NCI-H2227 (cell line): Measurements from ENCODE around the gene KCNK16.
"Not testable (repeated sequence)": the region's sequence is repeated elsewhere in the genome, so short reads cannot be mapped to it uniquely, and the experiment has no call there.

Experiments
- DNase-seq: peaks from one replicate; lab custom pipeline; 2025; ENCODE audit not compliant: unreplicated experiment; lab: John Stamatoyannopoulos, UW

Gene KCNK16

DNA sequence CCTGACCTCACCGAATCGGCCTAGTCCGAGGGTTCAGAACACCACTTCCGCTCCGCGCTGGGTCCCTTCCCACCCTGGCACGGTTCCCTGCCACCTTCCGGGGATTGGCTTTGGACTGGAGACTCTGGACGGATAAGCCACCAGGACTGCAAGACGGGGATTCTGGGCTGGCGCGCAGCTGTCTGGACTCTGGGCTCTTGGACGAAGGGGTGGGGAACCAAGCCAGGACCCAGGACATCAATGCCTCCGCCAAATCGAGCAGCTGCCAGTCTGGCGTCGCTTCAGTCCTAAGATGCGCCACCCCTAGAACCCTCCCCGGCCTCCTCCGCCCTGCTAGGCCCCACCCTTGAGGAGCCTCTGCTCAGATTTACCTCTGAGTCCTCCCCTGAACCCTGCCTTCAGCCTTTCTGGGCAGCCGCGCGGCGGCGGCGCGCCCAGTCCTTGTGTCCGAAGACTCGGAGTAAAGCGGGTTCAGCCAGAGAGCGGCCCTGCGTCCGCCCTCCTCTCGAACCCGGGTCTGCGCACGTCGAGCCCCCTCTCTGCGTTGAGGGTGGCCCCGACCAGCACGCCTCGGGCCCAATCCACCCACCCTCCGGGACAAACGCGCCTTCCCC, 9.5 kb downstream of the KCNK16 start:
- DNase-seq, result peak; percentile 31

DNA sequence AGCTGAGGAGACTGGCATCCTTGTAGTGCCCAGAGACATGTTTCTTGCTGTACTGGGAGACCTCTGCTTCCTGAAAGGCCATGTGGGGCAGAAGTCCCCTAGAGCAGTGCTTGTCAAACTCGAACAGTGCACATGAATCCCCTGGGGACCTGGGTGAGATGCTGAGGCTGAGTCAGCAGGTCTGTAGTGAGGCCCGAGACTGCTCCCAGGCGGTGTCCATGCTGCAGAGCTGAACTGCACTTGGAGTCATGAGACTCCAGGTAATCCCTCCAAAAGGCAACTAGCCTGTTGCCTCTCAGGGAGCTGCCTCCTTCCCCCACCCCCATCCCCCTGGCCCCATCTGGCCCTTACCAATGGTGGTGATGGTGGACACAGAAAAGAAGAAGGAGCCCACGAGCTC, 12.0 kb downstream of the KCNK16 start:
- DNase-seq, result no peak

- peak; percentile 85 for DNase-seq
Observed at GRCh38 chr6:39309942-39310531, 12.5 kb downstream of the KCNK16 start.

GRCh38 chr6:39307462-39307861, 15.0 kb downstream of the KCNK16 start:
- no peak for DNase-seq

GRCh38 chr6:39304951-39305350, 17.6 kb downstream of the KCNK16 start:
- no peak for DNase-seq

DNA sequence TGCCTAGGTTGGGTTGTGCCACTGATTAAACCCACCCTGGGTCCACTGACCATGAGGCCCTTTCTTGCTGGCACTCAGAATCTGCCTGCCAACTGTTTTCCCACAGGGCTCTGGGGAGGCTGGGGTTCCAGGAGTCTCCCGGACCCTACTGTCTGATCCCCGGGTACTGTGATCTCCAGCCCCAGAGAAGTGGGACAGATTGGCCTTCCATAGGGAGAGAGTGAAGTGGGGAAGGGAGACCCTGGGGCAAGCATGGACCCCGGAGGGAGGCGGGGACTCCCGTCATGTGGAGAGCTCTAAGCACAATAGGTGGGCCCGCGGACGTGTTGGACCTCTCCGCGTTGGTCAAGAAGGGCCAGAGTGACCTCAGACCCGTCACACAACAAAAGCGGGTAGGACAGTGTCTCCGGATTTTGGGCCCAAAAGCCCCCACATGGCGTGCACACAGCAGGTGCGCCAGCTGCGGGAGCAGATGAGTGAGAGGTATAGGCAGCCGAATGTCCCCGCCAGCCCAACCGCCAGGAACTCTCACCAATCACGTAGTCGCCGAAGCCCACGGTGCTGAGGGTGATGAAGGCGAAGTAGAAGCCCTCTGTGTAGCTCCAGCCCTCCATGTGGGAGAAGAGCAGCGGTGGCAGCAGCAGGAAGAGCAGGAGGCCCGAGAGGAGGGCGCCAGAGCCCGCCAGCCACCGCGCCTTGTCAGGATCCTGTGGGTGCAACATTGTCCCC, 18.9 kb downstream of the KCNK16 start:
- no peak for DNase-seq

- peak; percentile 72 for DNase-seq
Observed at GRCh38 chr6:39302669-39303424, 19.7 kb downstream of the KCNK16 start.

DNA sequence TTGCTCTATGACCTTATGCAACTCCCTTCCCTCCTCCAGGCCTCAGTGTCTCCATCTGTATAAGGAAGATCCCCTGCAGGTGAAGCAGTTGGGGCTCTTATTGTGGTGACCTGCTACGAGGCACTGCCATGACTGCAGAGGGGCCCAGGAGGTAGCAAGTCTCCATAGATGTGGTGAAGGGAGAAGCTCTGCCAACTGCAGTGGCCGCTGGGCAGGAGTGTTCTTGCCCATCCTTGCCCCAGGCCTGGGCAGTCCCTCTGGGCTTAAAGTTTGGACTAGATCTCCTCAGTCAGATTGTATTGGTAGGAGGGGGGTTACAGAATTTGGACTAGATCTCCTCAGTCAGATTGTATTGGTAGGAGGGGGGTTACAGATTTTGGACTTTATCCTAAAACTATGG, 20.5 kb downstream of the KCNK16 start:
- DNase-seq, result no peak

DNA sequence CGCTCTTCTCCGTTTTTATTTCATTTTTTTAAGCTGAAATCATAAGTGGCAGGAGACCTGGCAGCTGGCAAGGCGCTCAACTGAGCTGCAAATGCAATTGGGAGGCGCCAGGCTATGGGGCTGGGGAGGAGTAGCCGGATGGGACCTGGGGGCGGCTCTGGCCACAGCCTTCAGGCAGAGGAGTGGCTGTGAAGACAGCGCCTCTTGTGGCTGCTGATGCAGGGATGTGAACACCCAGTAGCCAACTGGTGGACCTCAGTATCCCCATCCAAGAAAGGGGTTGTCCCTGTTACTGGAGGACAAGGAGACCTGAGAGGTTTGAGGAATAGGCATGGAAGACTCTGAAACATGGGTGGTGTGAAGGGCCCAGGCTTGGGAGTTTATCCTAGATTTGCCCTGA, 20.9 kb downstream of the KCNK16 start:
- DNase-seq, result no peak

DNA sequence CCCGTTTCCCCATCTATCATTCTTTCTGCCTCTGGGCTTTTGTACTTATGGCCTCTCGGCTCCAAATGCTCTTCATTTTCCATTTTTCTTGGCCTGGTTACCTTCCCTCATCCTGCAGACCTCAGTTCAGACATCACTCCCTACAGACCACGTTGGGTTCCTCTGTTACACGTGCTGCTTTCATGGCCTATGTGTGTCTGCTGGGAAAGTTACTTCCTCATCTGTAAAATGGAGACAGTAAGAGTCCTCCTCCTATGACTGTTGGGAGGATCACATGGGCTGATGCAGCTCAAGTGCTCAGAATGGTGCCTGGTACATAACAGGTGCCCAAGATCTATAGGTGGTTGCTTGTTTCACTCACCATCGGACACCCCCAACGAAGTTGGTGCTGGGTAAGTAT, 21.8 kb downstream of the KCNK16 start:
- DNase-seq, result no peak

DNA sequence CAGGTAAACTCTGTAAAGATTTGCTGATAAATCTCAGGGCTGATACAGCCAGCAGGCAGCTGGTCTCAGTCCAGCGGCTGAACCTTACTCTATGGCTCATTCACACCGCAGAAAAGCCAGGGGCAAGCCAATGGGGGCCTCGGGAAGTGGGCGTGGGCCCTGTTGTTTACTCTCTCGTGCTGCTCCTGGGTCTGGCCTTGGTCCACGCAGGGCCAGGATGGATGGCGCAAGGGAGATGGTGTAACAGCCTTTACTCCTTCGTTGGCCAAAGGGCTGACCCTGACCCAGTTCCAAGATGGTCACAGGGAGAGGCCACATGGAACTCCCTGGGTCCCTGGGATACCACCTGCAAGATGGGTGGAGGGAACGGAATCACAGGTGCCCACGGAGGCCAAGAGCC, 24.4 kb downstream of the KCNK16 start:
- DNase-seq, result no peak

GRCh38 chr6:39296745-39297640, 25.5 kb downstream of the KCNK16 start:
- no peak for DNase-seq

- DNase-seq, result no peak
Observed at GRCh38 chr6:39295611-39296011, 26.9 kb downstream of the KCNK16 start.

GRCh38 chr6:39294899-39295298, 27.6 kb downstream of the KCNK16 start:
- DNase-seq, result no peak

- DNase-seq, result no peak
Observed at GRCh38 chr6:39294133-39294532, 28.4 kb downstream of the KCNK16 start.

- DNase-seq, result no peak
Observed at GRCh38 chr6:39292637-39293036, 29.9 kb downstream of the KCNK16 start.

GRCh38 chr6:39289490-39289889, 33.0 kb downstream of the KCNK16 start:
- DNase-seq, result no peak

GRCh38 chr6:39287601-39288000, 34.9 kb downstream of the KCNK16 start:
- no peak for DNase-seq

DNA sequence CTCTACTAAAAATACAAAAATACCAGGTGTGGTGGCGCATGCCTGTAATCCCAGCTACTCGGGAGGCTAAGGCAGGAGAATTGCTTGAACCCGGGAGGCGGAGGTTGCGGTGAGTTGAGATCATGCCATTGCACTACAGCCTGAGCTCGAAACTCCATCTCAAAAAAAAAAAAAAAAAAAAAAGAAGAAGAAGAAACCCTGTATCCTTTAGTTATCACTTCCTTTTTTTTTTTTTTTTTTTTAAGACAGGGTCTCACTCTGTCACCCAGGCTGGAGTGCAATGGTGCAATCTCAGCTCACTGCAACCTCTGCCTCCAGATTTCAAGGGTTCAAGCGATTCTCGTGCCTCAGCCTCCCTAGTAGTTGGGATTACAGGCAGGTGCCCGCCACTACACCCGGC, 35.9 kb downstream of the KCNK16 start:
- DNase-seq, result not testable (repeated sequence)

DNA sequence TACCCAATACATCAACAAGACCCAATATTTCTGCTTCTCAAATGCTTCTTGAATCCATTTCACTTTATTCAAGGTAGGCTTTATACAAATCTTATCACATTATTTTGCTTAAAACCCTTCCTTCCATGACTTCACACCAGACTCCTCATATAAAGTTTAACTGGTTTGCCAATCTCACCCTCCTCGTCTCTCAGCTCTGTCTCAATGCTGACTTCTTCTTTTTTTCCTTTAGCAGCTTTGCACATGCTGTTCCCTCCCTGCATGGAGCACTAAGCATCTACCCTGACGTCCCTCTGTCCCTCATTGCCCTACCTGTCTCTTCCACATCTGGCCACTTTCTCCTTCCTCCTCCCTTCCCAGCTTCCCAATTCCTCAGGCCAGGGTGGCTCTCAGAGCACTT, 39.7 kb downstream of the KCNK16 start:
- no peak for DNase-seq
